ENCODE measurements around the gene NDUFS6. TPM values are rescaled to one million over a fixed set of nuclear protein-coding genes. Genes with fewer than 3 reads are reported as not detected.

The NDUFS6 gene
- total RNA-seq, 2 experiments from 2014 or later = 20.8 to 31.7 TPM

- H3K27ac Mint-ChIP-seq = no peak overlapping the region
- POLR2A ChIA-PET = no interaction called here
- H3K4me1 Mint-ChIP-seq = no peaks in the 10 kb centered on the region
- CTCF ChIA-PET = no interaction called here
- H3K4me3 Mint-ChIP-seq = no peak overlapping the region
- DNase-seq = no peak
- no peaks in the 10 kb centered on the region for H3K9me3 Mint-ChIP-seq
- H3K36me3 Mint-ChIP-seq (ENCODE audit: low read depth) = peaks cover 22% of the 10 kb centered on the region
- no peaks in the 10 kb centered on the region for H3K27me3 Mint-ChIP-seq
These were observed 22.3 kb downstream of the NDUFS6 start for GRCh38 chr5:1823381-1824034.

- Mint-ChIP-seq H3K9me3 (no peaks in the 10 kb centered on the region), H3K4me3 (no peak overlapping the region), H3K27me3 (no peaks in the 10 kb centered on the region), H3K4me1 (no peaks in the 10 kb centered on the region), H3K36me3 (ENCODE audit: low read depth) (peaks cover 17% of the 10 kb centered on the region), H3K27ac (no peak overlapping the region)
- POLR2A ChIA-PET = no interaction called here
- CTCF ChIA-PET = no interaction called here
- no peak for DNase-seq
These were observed 23.1 kb downstream of the NDUFS6 start for GRCh38 chr5:1824109-1824821.

- H3K27ac Mint-ChIP-seq = no peak overlapping the region
- no peaks in the 10 kb centered on the region for H3K27me3 Mint-ChIP-seq
- H3K9me3 Mint-ChIP-seq = no peaks in the 10 kb centered on the region
- peaks cover 17% of the 10 kb centered on the region for H3K36me3 Mint-ChIP-seq (ENCODE audit: low read depth)
- no peaks in the 10 kb centered on the region for H3K4me1 Mint-ChIP-seq
- CTCF ChIA-PET = no interaction called here
- POLR2A ChIA-PET = no interaction called here
- DNase-seq = no peak
- no peak overlapping the region for H3K4me3 Mint-ChIP-seq
These were observed 24.0 kb downstream of the NDUFS6 start for GRCh38 chr5:1824903-1825841.

- no peaks in the 10 kb centered on the region for H3K9me3 Mint-ChIP-seq
- CTCF ChIA-PET = no interaction called here
These were observed 25.2 kb downstream of the NDUFS6 start for GRCh38 chr5:1826235-1826980.

GRCh38 chr5:1827025-1827885, 26.0 kb downstream of the NDUFS6 start:
- CTCF ChIA-PET = interaction anchor here (1.6 kb wide), 1 partner anchor 64 kb away, joined by 3 read pairs; no protein-coding TSS in a partner anchor

More at GRCh38 chr5:1826235-1826980, 25.2 kb downstream of the NDUFS6 start:
- no peaks in the 10 kb centered on the region for H3K4me1 Mint-ChIP-seq
- POLR2A ChIA-PET = no interaction called here
- H3K36me3 Mint-ChIP-seq (ENCODE audit: low read depth) = peaks cover 7% of the 10 kb centered on the region
- no peaks in the 10 kb centered on the region for H3K27me3 Mint-ChIP-seq
- H3K27ac Mint-ChIP-seq = no peak overlapping the region
- DNase-seq = no peak
- H3K4me3 Mint-ChIP-seq = no peak overlapping the region

DNA sequence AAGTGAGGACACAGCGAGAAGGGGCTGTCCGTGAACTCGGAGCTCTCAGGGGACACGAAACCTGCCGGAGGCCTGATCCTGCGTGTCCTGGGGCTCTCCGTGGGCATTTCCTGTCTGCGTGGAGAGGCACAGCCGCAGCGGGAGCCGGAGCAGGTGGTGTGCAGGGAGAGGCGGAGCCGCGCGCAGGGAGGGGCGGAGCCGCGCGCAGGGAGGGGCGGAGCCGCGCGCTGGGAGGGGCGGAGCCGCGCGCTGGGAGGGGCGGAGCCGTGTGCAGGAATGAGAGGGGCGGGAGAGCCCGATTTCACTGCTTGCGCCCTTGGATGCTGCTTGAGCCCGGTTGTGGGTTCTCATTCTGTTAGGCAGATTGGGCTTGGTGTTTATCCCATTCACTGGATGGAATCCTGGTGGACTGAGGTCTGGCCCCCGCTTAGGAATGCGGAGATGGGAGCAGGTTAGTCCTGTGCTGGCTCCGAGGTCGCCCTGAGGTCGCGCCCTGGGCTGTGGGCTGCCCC, 26.7 kb downstream of the NDUFS6 start:
- Mint-ChIP-seq H3K36me3 (ENCODE audit: low read depth) (no peaks in the 10 kb centered on the region), H3K27me3 (no peaks in the 10 kb centered on the region), H3K4me1 (no peaks in the 10 kb centered on the region), H3K9me3 (no peaks in the 10 kb centered on the region), H3K27ac (no peak overlapping the region), H3K4me3 (no peak overlapping the region)
- ChIA-PET CTCF (interaction anchor here (1.6 kb wide), 1 partner anchor 65 kb away, joined by 3 read pairs; no protein-coding TSS in a partner anchor), POLR2A (no interaction called here)
- peak; percentile 26 for DNase-seq

More at GRCh38 chr5:1827025-1827885, 26.0 kb downstream of the NDUFS6 start:
- POLR2A ChIA-PET = no interaction called here
- H3K36me3 Mint-ChIP-seq (ENCODE audit: low read depth) = peaks cover 2% of the 10 kb centered on the region
- no peak overlapping the region for H3K4me3 Mint-ChIP-seq
- no peak for DNase-seq
- H3K27me3 Mint-ChIP-seq = no peaks in the 10 kb centered on the region
- no peak overlapping the region for H3K27ac Mint-ChIP-seq
- H3K4me1 Mint-ChIP-seq = no peaks in the 10 kb centered on the region
- H3K9me3 Mint-ChIP-seq = no peaks in the 10 kb centered on the region

DNA sequence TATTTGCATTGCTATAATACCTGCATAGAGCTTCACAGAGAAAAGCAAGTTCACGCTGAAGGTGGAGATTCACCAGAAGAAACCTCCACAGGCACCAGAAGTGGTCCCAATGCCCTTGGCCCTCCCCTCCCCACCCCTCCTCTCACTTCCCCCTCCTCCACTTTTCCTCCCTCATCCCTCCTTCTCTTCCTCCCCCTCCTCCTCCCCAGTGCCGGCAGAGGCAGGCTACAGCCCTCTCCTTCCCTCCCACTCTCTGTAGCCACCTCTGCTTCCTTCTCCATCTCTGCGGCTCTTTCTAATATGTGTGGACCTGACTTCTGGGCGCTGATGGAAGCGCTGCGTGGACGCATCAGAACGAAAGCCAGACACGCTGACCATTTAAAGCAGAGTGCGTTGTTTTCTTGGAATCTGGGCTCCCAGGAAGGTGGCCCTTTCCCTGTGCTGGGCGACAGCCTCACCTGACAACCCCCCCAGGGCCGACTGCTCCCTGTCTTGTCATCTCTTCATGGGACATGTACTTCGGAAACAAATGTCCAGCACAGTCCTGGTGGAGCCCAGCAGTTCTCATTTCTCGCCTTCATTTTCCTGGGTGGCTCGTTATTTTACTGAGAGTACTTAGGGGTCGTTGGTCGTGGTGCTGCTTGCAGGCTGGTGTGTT, 29.5 kb downstream of the NDUFS6 start:
- no peaks in the 10 kb centered on the region for H3K27me3 Mint-ChIP-seq
- H3K9me3 Mint-ChIP-seq = no peaks in the 10 kb centered on the region
- no peak overlapping the region for H3K4me3 Mint-ChIP-seq
- ChIA-PET CTCF (no interaction called here), POLR2A (no interaction called here)
- no peaks in the 10 kb centered on the region for H3K36me3 Mint-ChIP-seq (ENCODE audit: low read depth)
- DNase-seq = no peak
- no peaks in the 10 kb centered on the region for H3K4me1 Mint-ChIP-seq
- H3K27ac Mint-ChIP-seq = no peak overlapping the region

DNA sequence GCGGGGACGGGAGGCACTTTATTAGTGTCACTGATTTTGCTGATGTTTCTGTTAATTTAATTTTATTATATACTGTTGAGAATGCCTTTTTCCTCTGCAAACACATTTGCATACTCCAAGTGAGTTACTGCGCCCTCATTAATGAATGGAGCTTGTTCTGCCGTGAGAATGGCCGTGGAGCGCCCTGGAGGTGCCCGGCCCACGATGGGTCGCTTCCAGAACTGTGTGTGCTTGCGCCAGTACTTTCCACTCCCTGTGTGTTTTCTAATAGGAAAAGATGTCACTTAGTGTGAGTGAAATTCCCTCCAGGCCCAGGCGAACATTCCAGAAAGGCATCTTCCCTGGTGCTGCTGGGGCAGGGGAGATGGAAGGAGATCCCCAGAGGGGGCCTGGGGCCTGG, 30.1 kb downstream of the NDUFS6 start:
- CTCF ChIA-PET = interaction anchor here (0.6 kb wide), 1 partner anchor 546 kb away, joined by 4 read pairs; no protein-coding TSS in a partner anchor

DNA sequence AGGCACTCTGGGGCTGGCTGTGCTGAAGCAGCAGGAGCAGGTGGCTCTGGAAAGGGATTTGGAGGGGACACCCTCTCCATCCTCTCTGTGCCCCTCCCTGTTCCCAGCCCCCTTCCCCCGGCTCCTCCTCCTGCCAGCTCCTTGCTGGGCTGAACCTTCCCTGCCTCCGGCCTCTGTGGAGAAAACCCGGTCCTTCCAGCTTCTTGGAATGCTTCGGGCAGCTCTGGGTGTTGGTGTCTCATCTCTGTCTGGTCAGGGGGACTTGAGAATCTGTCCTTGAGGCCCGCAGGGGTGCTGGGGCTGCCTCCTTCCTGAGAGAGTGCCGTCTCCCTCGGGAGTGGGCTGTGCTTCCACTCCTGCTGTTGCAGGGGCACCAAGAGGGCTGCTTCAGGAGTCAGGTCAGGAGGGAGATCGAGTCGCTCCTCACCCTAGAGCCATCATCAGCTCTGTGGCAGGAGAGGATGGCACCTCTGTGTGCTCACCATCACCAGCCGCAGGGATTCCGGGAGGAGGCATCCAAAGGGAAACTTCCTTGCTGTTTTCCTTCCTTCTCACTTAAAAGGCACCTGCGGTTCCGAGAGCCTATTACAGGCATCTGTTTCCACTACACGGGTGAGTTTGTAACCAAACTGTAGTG, 30.6 kb downstream of the NDUFS6 start:
- H3K4me1 Mint-ChIP-seq = no peaks in the 10 kb centered on the region
- no peaks in the 10 kb centered on the region for H3K9me3 Mint-ChIP-seq
- no peak overlapping the region for H3K4me3 Mint-ChIP-seq
- no peak for DNase-seq
- H3K27me3 Mint-ChIP-seq = no peaks in the 10 kb centered on the region
- CTCF ChIA-PET = interaction anchor here (0.6 kb wide), 1 partner anchor 547 kb away, joined by 4 read pairs; no protein-coding TSS in a partner anchor
- POLR2A ChIA-PET = no interaction called here
- no peaks in the 10 kb centered on the region for H3K36me3 Mint-ChIP-seq (ENCODE audit: low read depth)
- H3K27ac Mint-ChIP-seq = no peak overlapping the region

More for the DNA sequence above, 30.1 kb downstream of the NDUFS6 start:
- POLR2A ChIA-PET = no interaction called here
- H3K4me3 Mint-ChIP-seq = no peak overlapping the region
- H3K27me3 Mint-ChIP-seq = no peaks in the 10 kb centered on the region
- H3K4me1 Mint-ChIP-seq = no peaks in the 10 kb centered on the region
- DNase-seq = no peak
- H3K9me3 Mint-ChIP-seq = no peaks in the 10 kb centered on the region
- H3K27ac Mint-ChIP-seq = no peak overlapping the region
- no peaks in the 10 kb centered on the region for H3K36me3 Mint-ChIP-seq (ENCODE audit: low read depth)

DNA sequence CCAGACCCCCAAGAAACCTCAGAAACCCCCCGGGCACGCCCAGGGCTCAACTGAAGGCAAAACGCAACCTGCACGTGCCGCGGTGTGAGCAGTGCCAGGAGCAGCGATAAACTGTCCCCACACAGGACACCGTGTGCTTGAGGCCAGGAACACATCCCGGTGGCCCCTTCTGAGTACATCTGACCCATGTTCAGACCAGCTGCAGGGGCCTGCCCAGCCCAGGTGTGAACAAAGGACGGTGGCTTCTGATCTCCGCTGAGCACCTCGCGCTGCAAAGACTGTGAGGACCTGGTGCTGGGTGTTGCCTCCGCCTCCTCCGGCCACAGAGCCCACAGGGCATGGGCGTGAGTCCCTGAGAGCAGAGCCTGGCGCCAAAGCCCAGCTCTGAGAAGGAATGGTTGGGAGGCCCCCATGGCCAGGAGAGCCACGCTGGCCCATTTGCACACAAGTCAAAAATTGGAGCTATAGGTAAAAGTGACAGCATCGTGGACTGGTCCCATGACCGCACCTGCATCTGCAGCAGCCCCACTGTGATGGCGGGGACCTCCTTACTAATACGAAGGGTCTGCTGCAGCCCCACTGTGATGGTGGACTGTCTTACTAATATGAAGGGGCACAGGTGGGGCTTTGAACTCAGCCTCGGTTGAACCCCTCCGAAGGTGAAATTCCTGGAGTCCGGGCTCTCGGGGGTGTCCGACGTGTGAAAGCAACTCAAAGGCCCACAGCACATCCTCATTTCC, 31.5 kb downstream of the NDUFS6 start:
- no peak overlapping the region for H3K27ac Mint-ChIP-seq
- H3K36me3 Mint-ChIP-seq (ENCODE audit: low read depth) = no peaks in the 10 kb centered on the region
- no peaks in the 10 kb centered on the region for H3K9me3 Mint-ChIP-seq
- no peaks in the 10 kb centered on the region for H3K27me3 Mint-ChIP-seq
- CTCF ChIA-PET = no interaction called here
- H3K4me3 Mint-ChIP-seq = no peak overlapping the region
- no peaks in the 10 kb centered on the region for H3K4me1 Mint-ChIP-seq
- no peak for DNase-seq
- POLR2A ChIA-PET = no interaction called here
